ENCODE results near the gene RPS10.

Gene RPS10

DNA sequence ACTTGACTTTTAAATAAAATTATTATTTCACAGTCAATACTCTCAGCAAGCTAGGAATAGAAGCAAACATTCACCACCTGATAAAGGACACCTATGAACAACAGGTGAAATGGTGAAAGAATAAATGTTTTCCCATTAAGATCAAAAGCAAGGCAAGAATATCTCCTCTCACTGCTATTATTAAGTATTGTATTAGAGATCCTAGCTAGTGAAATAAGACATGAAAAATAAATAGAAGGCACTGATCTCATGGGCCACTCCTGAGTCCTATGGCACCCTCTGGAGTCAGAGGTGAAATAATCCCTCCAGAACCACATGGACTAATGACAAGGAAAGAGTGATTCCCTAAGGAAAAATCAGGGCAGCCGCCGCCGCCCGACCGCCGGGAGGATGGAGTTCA lies 29.4 kb downstream of the RPS10 start:
- Histone ChIP-seq H3K4me3 (ENCODE audit: low read depth, low read length) (no peak overlapping the region), H3K27me3 (ENCODE audit: insufficient read depth, low read depth, severe bottlenecking) (no peaks in the 10 kb centered on the region), H3K36me3 (peaks cover 4% of the 10 kb centered on the region), H3K9me3 (ENCODE audit: severe bottlenecking) (peaks cover 9% of the 10 kb centered on the region), H3K27ac (no peak overlapping the region)
- DNase-seq, result no peak
- TF ChIP-seq, protein P1, sequence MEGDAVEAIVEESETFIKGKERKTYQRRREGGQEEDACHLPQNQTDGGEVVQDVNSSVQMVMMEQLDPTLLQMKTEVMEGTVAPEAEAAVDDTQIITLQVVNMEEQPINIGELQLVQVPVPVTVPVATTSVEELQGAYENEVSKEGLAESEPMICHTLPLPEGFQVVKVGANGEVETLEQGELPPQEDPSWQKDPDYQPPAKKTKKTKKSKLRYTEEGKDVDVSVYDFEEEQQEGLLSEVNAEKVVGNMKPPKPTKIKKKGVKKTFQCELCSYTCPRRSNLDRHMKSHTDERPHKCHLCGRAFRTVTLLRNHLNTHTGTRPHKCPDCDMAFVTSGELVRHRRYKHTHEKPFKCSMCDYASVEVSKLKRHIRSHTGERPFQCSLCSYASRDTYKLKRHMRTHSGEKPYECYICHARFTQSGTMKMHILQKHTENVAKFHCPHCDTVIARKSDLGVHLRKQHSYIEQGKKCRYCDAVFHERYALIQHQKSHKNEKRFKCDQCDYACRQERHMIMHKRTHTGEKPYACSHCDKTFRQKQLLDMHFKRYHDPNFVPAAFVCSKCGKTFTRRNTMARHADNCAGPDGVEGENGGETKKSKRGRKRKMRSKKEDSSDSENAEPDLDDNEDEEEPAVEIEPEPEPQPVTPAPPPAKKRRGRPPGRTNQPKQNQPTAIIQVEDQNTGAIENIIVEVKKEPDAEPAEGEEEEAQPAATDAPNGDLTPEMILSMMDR (IDR thresholded peaks at IDR 0.05; ENCODE audit: low read depth, low read length), result no peak

DNA sequence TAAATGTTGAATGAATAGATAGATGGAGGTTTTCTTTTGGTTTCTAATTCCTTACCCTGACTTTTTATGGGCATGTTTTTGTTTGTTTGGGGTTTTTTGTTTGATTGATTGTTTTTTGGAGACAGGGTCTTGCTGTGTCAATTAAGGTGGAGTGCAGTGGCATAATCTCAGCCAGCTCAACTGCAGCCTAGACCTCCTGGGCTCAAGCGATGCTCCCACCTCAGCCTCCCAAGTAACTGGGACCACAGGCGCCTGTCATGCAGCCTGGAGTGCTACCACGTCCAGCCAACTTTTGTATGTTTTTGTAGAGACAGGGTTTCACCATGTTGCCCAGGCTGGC lies 31.9 kb downstream of the RPS10 start:
- Histone ChIP-seq H3K36me3 (peaks cover 4% of the 10 kb centered on the region), H3K27ac (no peak overlapping the region), H3K9me3 (ENCODE audit: severe bottlenecking) (peaks cover 9% of the 10 kb centered on the region), H3K4me3 (ENCODE audit: low read depth, low read length) (no peak overlapping the region), H3K27me3 (ENCODE audit: insufficient read depth, low read depth, severe bottlenecking) (no peaks in the 10 kb centered on the region)
- DNase-seq, result no peak
- TF ChIP-seq, protein P1 (IDR thresholded peaks at IDR 0.05; ENCODE audit: low read depth, low read length), result no peak

DNA sequence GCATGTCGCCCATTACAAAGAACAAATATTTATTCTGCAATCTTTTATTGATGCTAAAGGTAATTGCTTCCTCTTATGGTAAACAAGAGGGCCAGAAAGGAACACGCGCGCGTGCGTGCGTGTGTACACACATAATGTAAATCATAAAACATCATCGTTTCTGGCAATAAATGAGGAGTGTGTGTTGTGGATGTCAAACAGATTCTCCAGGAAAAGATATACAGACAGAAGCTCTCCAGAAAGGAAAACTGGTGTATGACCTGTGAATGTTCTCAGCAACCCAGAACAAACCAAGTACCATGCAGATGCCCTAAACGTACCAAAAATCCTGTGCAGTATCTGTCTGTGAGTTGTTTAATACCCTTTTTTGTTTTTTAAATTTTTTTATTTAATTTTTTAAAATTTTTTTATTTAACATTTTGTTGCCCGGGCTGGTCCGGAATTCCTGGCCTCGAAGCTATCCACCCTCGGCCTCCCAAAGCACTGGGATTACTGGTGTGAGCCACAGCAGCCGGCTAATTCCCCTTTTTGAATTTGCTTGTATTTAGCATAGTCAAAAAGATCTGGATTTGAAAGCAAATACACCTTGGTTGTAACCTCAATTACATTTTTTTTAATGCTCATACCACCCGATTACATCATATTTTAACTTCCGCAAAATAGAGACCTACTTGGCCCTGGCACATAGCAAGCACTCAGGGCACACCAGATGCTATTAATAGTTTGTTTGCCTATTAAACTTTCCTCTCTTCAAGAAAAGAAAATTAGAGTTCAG lies 32.5 kb downstream of the RPS10 start:
- Histone ChIP-seq H3K36me3 (peaks cover 4% of the 10 kb centered on the region), H3K27ac (peak overlapping the region; percentile 95), H3K9me3 (ENCODE audit: severe bottlenecking) (peaks cover 9% of the 10 kb centered on the region), H3K27me3 (ENCODE audit: insufficient read depth, low read depth, severe bottlenecking) (no peaks in the 10 kb centered on the region), H3K4me3 (ENCODE audit: low read depth, low read length) (peak overlapping the region; percentile 74)
- no peak for DNase-seq
- TF ChIP-seq, protein P1 (IDR thresholded peaks at IDR 0.05; ENCODE audit: low read depth, low read length), result no peak

DNA sequence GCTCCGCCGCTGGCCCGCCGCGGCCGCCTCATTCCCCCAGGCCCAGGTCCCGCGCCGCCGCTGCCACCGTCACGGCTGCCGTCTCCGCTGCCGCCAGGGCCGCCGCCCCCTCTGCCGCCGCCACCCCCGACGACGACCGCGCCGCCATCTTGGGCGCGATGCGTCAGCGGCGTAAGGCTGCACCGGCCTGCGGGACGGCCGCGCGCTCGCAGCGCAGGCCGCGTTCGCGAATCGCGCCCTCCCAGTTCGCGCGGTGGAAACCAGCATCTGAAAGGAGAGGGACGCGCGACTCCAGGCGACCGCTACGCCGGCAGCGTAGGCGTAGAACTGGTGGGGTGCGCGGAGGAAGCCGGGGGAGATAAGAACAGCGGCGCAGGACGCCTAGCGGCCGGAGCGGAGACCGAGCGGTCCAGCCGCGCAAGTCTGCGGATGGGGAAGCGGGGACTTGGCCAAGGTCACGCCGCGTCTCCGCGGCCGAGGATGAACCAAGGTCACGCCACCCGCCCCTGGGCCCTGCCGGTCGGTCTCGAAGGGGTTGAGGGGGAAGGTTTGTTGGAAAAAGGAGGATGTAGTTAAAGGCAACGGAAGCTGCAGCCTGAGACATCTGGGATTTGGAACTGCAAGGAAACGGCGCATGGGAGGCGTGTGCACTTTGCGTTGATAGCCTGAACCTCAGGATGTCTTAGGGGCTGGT lies 33.2 kb downstream of the RPS10 start, which contains the start of gene NUDT3:
Gene NUDT3, minus strand, starts transcription at position 173 of the 694 bp plus-strand sequence. CDS start 307 bp downstream, outside the sequence.
- Histone ChIP-seq H3K4me3 (ENCODE audit: low read depth, low read length) (peak within 1 kb of the TSS; percentile 74), H3K9me3 (ENCODE audit: severe bottlenecking) (peaks cover 9% of the 10 kb centered on the region), H3K36me3 (peaks cover 4% of the 10 kb centered on the region), H3K27ac (peak within 1 kb of the TSS; percentile 95), H3K27me3 (ENCODE audit: insufficient read depth, low read depth, severe bottlenecking) (no peaks in the 10 kb centered on the region)
- peak; percentile 97 for DNase-seq
- TF ChIP-seq, protein P1 (IDR thresholded peaks at IDR 0.05; ENCODE audit: low read depth, low read length), result peak; percentile 98

DNA sequence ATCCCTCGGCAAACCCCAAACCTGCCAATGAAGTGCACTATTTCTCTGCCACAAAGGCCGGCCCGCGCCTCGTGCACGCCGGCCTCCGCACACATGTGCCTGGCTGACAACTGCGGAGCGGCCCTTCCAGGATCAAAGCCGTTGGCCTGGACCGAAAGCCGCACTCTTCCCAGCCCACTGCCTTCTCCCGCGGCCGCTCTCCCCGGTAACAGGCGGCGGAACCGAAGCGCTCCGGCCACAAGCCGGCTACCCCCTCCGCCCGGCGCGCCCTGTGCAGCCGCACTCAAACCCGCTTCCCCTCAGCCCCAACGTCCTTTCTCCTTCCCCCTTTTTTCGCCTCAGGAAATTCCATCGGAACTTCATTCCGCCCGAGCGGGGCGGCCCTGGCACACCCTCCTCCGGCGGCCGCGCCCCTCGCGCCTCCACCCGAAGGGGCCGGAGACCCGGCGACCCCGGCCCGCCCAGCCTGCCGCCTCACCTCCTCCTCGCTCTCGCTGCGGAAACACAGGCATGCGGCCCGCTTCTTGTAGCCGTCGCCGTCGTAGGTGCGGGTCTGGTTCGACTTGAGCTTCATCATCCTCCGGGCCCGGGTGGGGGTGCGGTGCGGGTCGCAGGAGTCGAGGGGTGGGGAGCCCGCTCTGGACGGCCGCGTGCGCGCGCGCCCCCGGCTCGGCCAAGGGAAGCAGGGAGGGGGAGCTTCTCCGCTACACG lies 33.9 kb downstream of the RPS10 start:
- TF ChIP-seq, protein P1 (IDR thresholded peaks at IDR 0.05; ENCODE audit: low read depth, low read length), result no peak
- peak overlapping the region; percentile 74 for H3K4me3 ChIP-seq (ENCODE audit: low read depth, low read length)
- DNase-seq, result peak; percentile 85
- peak overlapping the region; percentile 95 for H3K27ac ChIP-seq
- no peaks in the 10 kb centered on the region for H3K27me3 ChIP-seq (ENCODE audit: insufficient read depth, low read depth, severe bottlenecking)
- peaks cover 9% of the 10 kb centered on the region for H3K9me3 ChIP-seq (ENCODE audit: severe bottlenecking)
- H3K36me3 ChIP-seq, result peaks cover 7% of the 10 kb centered on the region

Data from WERI-Rb-1 (cell line).